IMR-90 (cell line): ENCODE results near the gene LTC4S. TPM values are rescaled to one million over a fixed set of nuclear protein-coding genes. Genes with fewer than 3 reads are reported as not detected.

ENCODE experiments used
- BHLHE40 ChIP-seq: fragments of 150-350 bp; IDR thresholded peaks from 2 replicates; pipeline ENCODE4 v1.6.1; 2016; ENCODE audit warnings: mild to moderate bottlenecking, low read depth, low read length
- MXI1 ChIP-seq: IDR thresholded peaks from 2 replicates; pipeline ENCODE4 v1.6.1; 2012; ENCODE audit warnings: low read depth, mild to moderate bottlenecking, low read length, moderate library complexity, borderline replicate concordance
- RAD21 ChIP-seq: IDR thresholded peaks from 2 replicates; pipeline ENCODE4 v1.6.1; 2012; ENCODE audit warnings: low read length, improper control_type of control experiment
- RCOR1 ChIP-seq: IDR thresholded peaks from 2 replicates; pipeline ENCODE4 v1.6.1; 2012; ENCODE audit warnings: mild to moderate bottlenecking, low read length, improper control_type of control experiment; ENCODE audit not compliant: insufficient replicate concordance
- USF2 ChIP-seq: fragments of 150-350 bp; IDR thresholded peaks from 2 replicates; pipeline ENCODE4 v1.6.1; 2017; ENCODE audit warnings: mild to moderate bottlenecking, antibody characterized with exemption, low read length, low read depth
- polyA plus RNA-seq, 3 experiments: library from polyadenylated mRNA; depleted of rRNA; stranded (reverse); fragments of >200 nt; gene quantifications; 2 replicates each; pipeline ENCODE4 v1.2.3, GENCODE V29; 2012; ENCODE audit warnings: low replicate concordance in 1 of 3
- total RNA-seq: library from RNA; depleted of rRNA; stranded (reverse); fragments of >200 nt; gene quantifications from 2 replicates; pipeline ENCODE4 v1.2.3, GENCODE V29; 2012

LTC4S gene
- total and polyA plus RNA-seq, 2 of the 4 experiments (the other 2 are of a cell fraction): 0.72 TPM; not detected in 1

DNA sequence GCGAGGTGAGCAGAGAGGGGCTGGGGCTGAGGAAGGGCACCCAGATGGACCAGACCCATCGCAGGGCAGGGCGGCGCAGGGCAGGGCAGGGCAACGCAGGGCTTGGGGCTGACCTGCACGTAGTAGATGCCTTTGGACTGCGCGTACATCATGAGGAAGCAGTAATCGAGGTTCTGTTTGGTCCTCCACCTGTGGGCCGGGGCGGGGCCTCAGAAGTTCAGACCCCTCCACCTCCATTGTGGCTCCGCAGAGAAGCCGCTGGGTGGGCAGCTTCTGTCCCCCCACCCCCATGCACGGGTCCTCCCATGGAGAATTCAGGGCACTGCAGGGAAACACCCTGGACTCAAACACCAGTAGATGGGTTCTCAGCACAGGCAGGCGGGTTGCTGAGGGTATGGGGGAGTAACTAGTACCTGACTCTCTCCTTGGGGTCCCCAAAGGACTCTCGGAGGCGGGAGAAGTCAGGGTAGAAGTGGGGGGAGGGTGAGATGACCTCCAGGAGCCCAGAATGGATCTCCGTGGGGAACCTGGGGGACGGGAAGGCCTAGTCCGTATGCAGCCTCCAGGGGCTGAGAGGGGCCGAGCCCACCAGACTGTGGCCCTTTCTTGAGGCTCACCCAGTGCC, 6.4 kb downstream of the LTC4S start (continued):
- TF ChIP-seq RAD21 (no peak), MXI1 (no peak), BHLHE40 (no peak), RCOR1 (no peak), USF2 (no peak)
